ENCODE data around the gene PPP1R1C. TPM values are rescaled to one million over a fixed set of nuclear protein-coding genes. Genes with fewer than 3 reads are reported as not detected.

The PPP1R1C gene
- total RNA-seq, 4 donors from 2014 or later, result 0.96 to 4.3 TPM; not detected in 2

DNA sequence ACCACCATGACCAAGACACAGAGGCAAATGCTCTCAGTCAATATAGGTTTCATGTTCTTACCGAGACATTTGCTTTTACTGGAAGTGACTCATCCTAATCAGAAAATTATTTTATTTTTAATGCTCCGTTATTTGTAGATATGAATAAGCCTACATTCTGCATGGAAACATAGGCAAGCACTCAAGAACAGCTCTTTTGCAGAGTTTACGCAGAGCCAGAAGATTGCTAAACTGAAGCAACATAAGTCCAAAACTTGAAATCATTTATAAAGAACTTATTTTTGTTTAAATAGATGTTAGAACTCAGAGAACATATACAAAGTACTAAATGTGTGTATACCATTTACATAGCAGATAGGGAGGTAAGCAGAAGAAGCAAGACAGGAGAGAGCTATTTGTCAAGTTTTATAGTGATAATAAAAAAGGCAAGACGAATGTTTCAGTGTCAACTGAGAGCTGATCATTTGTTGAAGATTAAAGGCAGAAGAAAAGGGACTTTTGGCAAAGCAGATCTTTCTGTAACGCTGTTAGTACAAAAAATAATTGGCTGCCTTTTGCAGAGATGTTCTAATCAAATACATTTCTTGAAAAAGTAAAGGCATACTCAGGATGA is 12.4 kb upstream of the PPP1R1C start:
- Histone ChIP-seq H3K9me3 (no peaks in the 10 kb centered on the region), H3K36me3 (no peaks in the 10 kb centered on the region), H3K4me1 (peaks cover 0 to 10% (median 0%) of the 10 kb centered on the region in 4 donors), H3K27me3 (no peaks in the 10 kb centered on the region), H3K4me3 (no peak overlapping the region), H3K27ac (no peak overlapping the region)
- intact Hi-C loops (cut with DNase I; ENCODE audit: low total_unique reads), result no loop called here
- in situ Hi-C loops (cut with MboI; ENCODE audit: low pct_ligation_motif_present in 1 of 4, low pct_unique_long_range_greater_than_20kb in 1 of 4, low sequenced_read_pairs in 3 of 4), result no loop called here
- WGBS, 2 donors (ENCODE audit: low coverage in 1 of 2), result 59% methylated on average over 5 of the region's 5 CpGs
- DNase-seq, result no peak
- TF ChIP-seq, protein P1, sequence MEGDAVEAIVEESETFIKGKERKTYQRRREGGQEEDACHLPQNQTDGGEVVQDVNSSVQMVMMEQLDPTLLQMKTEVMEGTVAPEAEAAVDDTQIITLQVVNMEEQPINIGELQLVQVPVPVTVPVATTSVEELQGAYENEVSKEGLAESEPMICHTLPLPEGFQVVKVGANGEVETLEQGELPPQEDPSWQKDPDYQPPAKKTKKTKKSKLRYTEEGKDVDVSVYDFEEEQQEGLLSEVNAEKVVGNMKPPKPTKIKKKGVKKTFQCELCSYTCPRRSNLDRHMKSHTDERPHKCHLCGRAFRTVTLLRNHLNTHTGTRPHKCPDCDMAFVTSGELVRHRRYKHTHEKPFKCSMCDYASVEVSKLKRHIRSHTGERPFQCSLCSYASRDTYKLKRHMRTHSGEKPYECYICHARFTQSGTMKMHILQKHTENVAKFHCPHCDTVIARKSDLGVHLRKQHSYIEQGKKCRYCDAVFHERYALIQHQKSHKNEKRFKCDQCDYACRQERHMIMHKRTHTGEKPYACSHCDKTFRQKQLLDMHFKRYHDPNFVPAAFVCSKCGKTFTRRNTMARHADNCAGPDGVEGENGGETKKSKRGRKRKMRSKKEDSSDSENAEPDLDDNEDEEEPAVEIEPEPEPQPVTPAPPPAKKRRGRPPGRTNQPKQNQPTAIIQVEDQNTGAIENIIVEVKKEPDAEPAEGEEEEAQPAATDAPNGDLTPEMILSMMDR (IDR thresholded peaks at IDR 0.05), result no peak
- TF ChIP-seq EP300 (IDR thresholded peaks at IDR 0.05; ENCODE audit: low read depth) (no peak), POLR2A (IDR thresholded peaks at IDR 0.05) (no peak), POLR2AphosphoS5 (IDR thresholded peaks at IDR 0.05) (no peak)

DNA sequence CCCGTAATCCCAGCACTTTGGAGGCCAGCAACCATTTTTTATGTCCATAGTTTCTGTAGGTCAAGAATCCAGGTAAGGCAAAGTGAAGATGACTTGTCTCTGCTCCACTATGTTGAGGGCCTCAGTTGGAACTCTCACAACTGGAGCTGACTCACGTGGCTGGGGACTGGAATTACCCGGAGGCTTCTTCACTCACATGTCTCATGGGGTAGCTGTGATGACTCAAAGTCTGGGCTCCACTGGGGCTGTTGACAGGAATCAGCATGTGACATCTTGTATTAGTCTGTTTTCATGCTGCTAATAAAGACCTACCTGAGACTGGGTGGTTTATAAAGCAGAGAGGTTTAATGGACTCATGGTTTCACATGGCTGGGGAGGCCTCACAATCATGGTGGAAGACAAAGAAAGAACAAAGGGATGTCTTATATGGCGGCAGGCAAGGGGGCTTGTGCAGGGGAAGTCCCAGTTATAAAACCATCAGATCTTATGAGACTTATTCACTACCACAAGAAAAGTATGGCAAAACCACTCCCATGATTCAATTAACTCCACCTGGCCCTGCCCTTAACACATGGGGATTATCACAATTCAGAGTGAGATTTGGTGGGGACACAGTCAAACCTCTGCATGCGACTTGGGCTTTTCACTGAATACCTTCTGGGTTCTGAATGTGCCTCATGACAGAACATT is 7.8 kb upstream of the PPP1R1C start:
- no peak for DNase-seq
- WGBS, 2 donors (ENCODE audit: low coverage in 1 of 2), result 76 to 94% methylated on average over 3 to 5 of the region's 5 CpGs
- H3K4me1 ChIP-seq, result peaks cover 0 to 5% (median 0%) of the 10 kb centered on the region in 4 donors
- no peak for TF ChIP-seq POLR2A (IDR thresholded peaks at IDR 0.05)
- TF ChIP-seq POLR2AphosphoS5 (IDR thresholded peaks at IDR 0.05), result no peak
- TF ChIP-seq, protein P1 (IDR thresholded peaks at IDR 0.05), result no peak
- no peak for TF ChIP-seq EP300 (IDR thresholded peaks at IDR 0.05; ENCODE audit: low read depth)
- H3K9me3 ChIP-seq, result no peaks in the 10 kb centered on the region
- H3K4me3 ChIP-seq, result no peak overlapping the region
- H3K27me3 ChIP-seq, result no peaks in the 10 kb centered on the region
- intact Hi-C loops (cut with DNase I; ENCODE audit: low total_unique reads) (no loop called here), in situ Hi-C loops (cut with MboI; ENCODE audit: low pct_ligation_motif_present in 1 of 4, low pct_unique_long_range_greater_than_20kb in 1 of 4, low sequenced_read_pairs in 3 of 4) (no loop called here)
- H3K36me3 ChIP-seq, result no peaks in the 10 kb centered on the region
- H3K27ac ChIP-seq, result no peak overlapping the region

DNA sequence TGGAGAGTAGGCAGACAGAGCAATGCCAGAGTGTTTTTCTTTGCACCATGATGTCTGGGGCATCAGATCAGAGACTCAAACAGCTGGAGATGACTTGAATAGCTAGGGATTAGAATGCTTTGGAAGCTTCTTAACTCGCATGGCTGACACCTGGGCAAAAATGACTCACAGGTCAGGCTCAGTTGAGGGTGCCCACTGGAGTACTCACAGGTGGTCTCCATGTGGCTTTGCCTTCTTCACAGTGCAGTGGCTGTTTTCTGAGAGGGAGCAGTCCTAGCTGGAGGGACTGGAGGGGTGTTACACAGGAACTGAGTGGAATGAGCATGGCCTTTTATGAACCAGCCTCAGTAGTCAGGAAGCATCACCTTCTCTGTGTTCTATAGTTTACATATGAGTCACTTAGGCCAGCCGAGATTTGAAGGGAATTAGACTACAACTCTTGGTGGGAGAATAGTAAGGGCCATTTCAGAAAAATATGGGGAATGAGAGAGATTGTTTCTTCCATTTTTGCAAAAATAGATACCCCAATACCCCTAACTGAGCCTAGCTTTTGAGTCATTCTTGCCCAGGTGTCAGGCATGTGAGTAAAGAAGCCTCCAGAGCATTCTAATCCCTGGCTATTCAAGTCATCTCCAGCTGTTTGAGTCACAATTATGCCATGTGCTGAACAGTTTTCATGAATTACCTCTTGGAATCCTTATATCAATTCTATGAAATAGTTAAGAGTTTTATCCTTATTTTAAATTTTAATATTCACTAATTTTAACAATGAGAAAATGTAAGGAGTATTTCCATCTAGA is 7.1 kb upstream of the PPP1R1C start:
- Histone ChIP-seq H3K4me3 (no peak overlapping the region), H3K9me3 (no peaks in the 10 kb centered on the region), H3K27me3 (no peaks in the 10 kb centered on the region), H3K36me3 (no peaks in the 10 kb centered on the region), H3K27ac (no peak overlapping the region), H3K4me1 (peaks cover 0 to under 1% (median 0%) of the 10 kb centered on the region in 4 donors)
- DNase-seq, result no peak
- TF ChIP-seq, protein P1 (IDR thresholded peaks at IDR 0.05), result no peak
- TF ChIP-seq POLR2A (IDR thresholded peaks at IDR 0.05) (no peak), EP300 (IDR thresholded peaks at IDR 0.05; ENCODE audit: low read depth) (no peak), POLR2AphosphoS5 (IDR thresholded peaks at IDR 0.05) (no peak)
- intact Hi-C loops (cut with DNase I; ENCODE audit: low total_unique reads) (no loop called here), in situ Hi-C loops (cut with MboI; ENCODE audit: low pct_ligation_motif_present in 1 of 4, low pct_unique_long_range_greater_than_20kb in 1 of 4, low sequenced_read_pairs in 3 of 4) (no loop called here)
- 40 to 73% methylated on average over 1 to 2 of the region's 2 CpGs for WGBS, 2 donors (ENCODE audit: low coverage in 1 of 2)

DNA sequence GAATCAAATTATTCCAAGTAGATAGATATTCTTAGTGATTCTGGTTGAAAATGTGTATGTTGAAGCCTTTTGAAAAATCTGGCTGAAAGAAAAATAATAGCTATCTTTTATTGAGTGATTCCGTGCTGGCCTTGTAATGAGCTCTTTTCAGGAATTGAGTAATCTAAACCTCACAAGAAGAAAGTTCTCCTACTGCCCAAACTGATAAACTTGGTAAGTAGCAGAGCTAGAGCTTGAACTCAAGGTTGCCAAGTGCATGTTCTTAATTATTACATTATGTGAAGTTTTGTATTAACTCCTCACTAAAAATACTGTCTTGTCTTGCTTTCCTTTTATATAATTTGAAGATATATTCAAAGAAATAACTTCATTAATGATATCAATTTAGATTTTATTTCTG is 1.6 kb upstream of the PPP1R1C start:
- DNase-seq, result no peak
- intact Hi-C loops (cut with DNase I; ENCODE audit: low total_unique reads), result no loop called here
- no peak overlapping the region for H3K27ac ChIP-seq

More for the DNA sequence above, 1.6 kb upstream of the PPP1R1C start:
- Histone ChIP-seq H3K9me3 (no peaks in the 10 kb centered on the region), H3K4me1 (peaks cover 0 to 7% (median 0%) of the 10 kb centered on the region in 4 donors), H3K36me3 (no peaks in the 10 kb centered on the region), H3K27me3 (no peaks in the 10 kb centered on the region), H3K4me3 (no peak overlapping the region)
- TF ChIP-seq EP300 (IDR thresholded peaks at IDR 0.05; ENCODE audit: low read depth), result no peak
- TF ChIP-seq, protein P1 (IDR thresholded peaks at IDR 0.05), result no peak
- TF ChIP-seq POLR2A (IDR thresholded peaks at IDR 0.05), result no peak
- no peak for TF ChIP-seq POLR2AphosphoS5 (IDR thresholded peaks at IDR 0.05)
- in situ Hi-C loops (cut with MboI; ENCODE audit: low pct_ligation_motif_present in 1 of 4, low pct_unique_long_range_greater_than_20kb in 1 of 4, low sequenced_read_pairs in 3 of 4), result no loop called here
- WGBS, 2 donors (ENCODE audit: low coverage in 1 of 2), result 75 to 89% methylated on average over 1 of the region's 1 CpG

Measured in transverse colon (tissue), 4 donors.